HG03139 (cell line): ENCODE results near the gene KTN1.

Experiments
- ATAC-seq: cut with Tn5 transposase; IDR thresholded peaks from one replicate; pipeline ENCODE4 v1.9.1; 2021; ENCODE audit not compliant: unreplicated experiment

Gene KTN1

GRCh38 chr14:55711175-55711811, 131.3 kb downstream of the KTN1 start:
- no peak for ATAC-seq

- no peak for ATAC-seq
These were observed 132.5 kb downstream of the KTN1 start for GRCh38 chr14:55712491-55712890.

GRCh38 chr14:55713486-55713885, 133.5 kb downstream of the KTN1 start:
- ATAC-seq: no peak

GRCh38 chr14:55715889-55716288, 135.9 kb downstream of the KTN1 start:
- no peak for ATAC-seq

GRCh38 chr14:55717621-55718020, 137.6 kb downstream of the KTN1 start:
- ATAC-seq: no peak

- no peak for ATAC-seq
These were observed 138.5 kb downstream of the KTN1 start for GRCh38 chr14:55718551-55718950.

GRCh38 chr14:55720796-55721195, 140.8 kb downstream of the KTN1 start:
- no peak for ATAC-seq

GRCh38 chr14:55721353-55721752, 141.3 kb downstream of the KTN1 start:
- ATAC-seq: no peak

- ATAC-seq: no peak
These were observed 142.0 kb downstream of the KTN1 start for GRCh38 chr14:55722054-55722453.

GRCh38 chr14:55724736-55725135, 144.7 kb downstream of the KTN1 start:
- no peak for ATAC-seq

GRCh38 chr14:55730592-55731310, 150.7 kb downstream of the KTN1 start:
- ATAC-seq: no peak

- ATAC-seq: no peak
These were observed 151.4 kb downstream of the KTN1 start for GRCh38 chr14:55731311-55731872.

- no peak for ATAC-seq
These were observed 152.0 kb downstream of the KTN1 start for GRCh38 chr14:55731881-55732498.

GRCh38 chr14:55733599-55733998, 153.6 kb downstream of the KTN1 start:
- no peak for ATAC-seq
